ENCODE results near the gene NANP. TPM values are rescaled to one million over a fixed set of nuclear protein-coding genes. Genes with fewer than 3 reads are reported as not detected.

NANP gene
- total and polyA plus RNA-seq, 2 of the 13 experiments (the other 11 are each of a cell fraction or from before 2014, with no cell fraction given), result 8.9 to 21.5 TPM

- TF ChIP-seq, protein P1, sequence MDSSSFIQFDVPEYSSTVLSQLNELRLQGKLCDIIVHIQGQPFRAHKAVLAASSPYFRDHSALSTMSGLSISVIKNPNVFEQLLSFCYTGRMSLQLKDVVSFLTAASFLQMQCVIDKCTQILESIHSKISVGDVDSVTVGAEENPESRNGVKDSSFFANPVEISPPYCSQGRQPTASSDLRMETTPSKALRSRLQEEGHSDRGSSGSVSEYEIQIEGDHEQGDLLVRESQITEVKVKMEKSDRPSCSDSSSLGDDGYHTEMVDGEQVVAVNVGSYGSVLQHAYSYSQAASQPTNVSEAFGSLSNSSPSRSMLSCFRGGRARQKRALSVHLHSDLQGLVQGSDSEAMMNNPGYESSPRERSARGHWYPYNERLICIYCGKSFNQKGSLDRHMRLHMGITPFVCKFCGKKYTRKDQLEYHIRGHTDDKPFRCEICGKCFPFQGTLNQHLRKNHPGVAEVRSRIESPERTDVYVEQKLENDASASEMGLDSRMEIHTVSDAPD (CRISPR knock-in tag; IDR thresholded peaks at IDR 0.05), result no peak
- TF ChIP-seq KLF15 (CRISPR knock-in tag; IDR thresholded peaks at IDR 0.05; ENCODE audit: borderline replicate concordance) (no peak), FOSL2 (CRISPR knock-in tag; IDR thresholded peaks at IDR 0.05) (peak; percentile 91), ATM (IDR thresholded peaks at IDR 0.05; ENCODE audit: borderline replicate concordance) (no peak), ADNP (CRISPR knock-in tag; IDR thresholded peaks at IDR 0.05) (peak; percentile 73; the same call in 1 of the 2 replicates), ZNF768 (CRISPR knock-in tag; IDR thresholded peaks at IDR 0.05) (no peak), ARID5B (CRISPR knock-in tag; IDR thresholded peaks at IDR 0.05) (0 out of 2 replicates have a peak, but pooled peaks have one; percentile 14), REL (CRISPR knock-in tag; conservative IDR thresholded peaks at IDR 0.05) (no peak), ZNF318 (CRISPR knock-in tag; IDR thresholded peaks at IDR 0.05) (no peak), FOSL1 (CRISPR knock-in tag; IDR thresholded peaks at IDR 0.05; ENCODE audit: borderline replicate concordance) (peak; percentile 71), ZMYM2 (CRISPR knock-in tag; IDR thresholded peaks at IDR 0.05) (peak; percentile 57; the same call in 1 of the 2 replicates), NPAS2 (CRISPR knock-in tag; IDR thresholded peaks at IDR 0.05; ENCODE audit: borderline replicate concordance) (no peak), ZNF558 (CRISPR knock-in tag; IDR thresholded peaks at IDR 0.05; ENCODE audit: borderline replicate concordance) (no peak)
- TF ChIP-seq, protein P2, sequence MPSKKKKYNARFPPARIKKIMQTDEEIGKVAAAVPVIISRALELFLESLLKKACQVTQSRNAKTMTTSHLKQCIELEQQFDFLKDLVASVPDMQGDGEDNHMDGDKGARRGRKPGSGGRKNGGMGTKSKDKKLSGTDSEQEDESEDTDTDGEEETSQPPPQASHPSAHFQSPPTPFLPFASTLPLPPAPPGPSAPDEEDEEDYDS (CRISPR knock-in tag; IDR thresholded peaks at IDR 0.05), result no peak
Observed at GRCh38 chr20:25586877-25587276, 36.9 kb downstream of the NANP start (continued).

Data from HepG2 (cell line).